Testis (tissue), 2 donors: Measurements from ENCODE around the gene GRAMD1C.

Experiments
- CTCF ChIP-seq, 3 experiments: fragments of 450-650 bp in 2 of 3; fragments of 200-600 bp in 1 of 3; sonication (generic) in 1 of 3; IDR thresholded peaks; one replicate each; pipeline ENCODE4 v1.5.1; 2016 to 2019; ENCODE audit warnings: antibody characterized with exemption in 3 of 3, mild to moderate bottlenecking in 2 of 3, moderate library complexity in 1 of 3
- POLR2A ChIP-seq: fragments of 450-650 bp; IDR thresholded peaks from one replicate; pipeline ENCODE4 v1.6.1; 2017; ENCODE audit warnings: antibody characterized with exemption, mild to moderate bottlenecking, moderate library complexity

- TF ChIP-seq CTCF (IDR thresholded peaks at IDR 0.05) (no peak), POLR2A (no peak)
Measured at GRCh38 chr3:113794526-113794925, 44.1 kb upstream of the GRAMD1C start.
